ENCODE data around the gene CD93. TPM values are rescaled to one million over a fixed set of nuclear protein-coding genes. Genes with fewer than 3 reads are reported as not detected.

CD93 gene
- polyA plus RNA-seq, 1 donor from 2014 or later: not detected

DNA sequence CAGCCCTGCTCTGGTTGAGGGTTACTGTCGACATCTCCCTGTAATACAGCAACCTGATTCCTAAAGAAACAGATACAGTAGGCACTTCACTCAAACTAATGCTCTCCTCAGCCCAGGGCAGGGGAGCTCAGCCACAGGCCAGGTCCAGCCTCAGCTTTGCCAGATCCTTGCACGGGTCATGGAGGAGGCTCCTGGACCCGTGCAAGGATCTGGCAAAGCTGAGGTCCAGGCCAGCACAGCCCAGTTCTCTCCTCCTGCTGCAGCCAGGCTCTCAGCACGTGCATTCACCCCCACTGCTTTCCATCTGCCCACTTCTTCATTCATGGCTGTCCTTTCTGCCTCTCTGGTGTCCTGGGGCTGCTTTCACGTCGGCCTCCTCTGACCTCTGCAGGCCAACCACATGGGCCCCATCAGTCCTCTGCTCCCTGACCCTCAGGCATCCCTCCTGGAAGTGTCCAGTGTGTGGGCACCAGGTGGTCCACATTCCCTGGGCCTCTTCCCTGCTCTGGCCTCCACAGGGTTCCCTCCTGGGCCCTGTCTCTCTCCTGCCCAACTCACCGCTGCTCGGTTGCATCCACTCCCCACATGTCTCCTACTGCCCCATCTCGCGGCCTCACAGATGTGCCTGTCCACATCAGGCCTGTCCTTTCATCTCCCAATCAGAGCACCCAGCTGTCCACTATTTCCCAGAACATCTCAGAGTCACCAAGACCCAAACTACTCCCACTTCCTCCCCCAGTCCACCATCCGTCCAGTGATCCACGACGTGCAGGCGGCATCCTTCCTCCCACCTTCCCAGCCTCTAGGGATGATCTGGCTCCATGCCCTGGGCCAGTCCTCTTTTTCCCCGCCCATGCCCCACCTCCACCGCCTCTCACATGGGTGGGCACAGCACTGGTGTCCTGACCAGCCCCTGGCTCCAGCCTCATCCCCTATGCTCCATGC lies 11.8 kb upstream of the CD93 start:
- H2AFZ ChIP-seq (ENCODE audit: low read depth, low read length): no peak overlapping the region
- no peaks in the 10 kb centered on the region for H4K20me1 ChIP-seq (ENCODE audit: insufficient read depth)
- H3K36me3 ChIP-seq (ENCODE audit: insufficient read depth, low read length): no peaks in the 10 kb centered on the region
- H3K9ac ChIP-seq (ENCODE audit: low read length): no peak overlapping the region
- H3F3A ChIP-seq (ENCODE audit: insufficient read depth, low read length, poor library complexity, severe bottlenecking): no peaks in the 10 kb centered on the region
- no peak overlapping the region for H3K4me3 ChIP-seq (ENCODE audit: low read length)
- TF ChIP-seq, protein P1, sequence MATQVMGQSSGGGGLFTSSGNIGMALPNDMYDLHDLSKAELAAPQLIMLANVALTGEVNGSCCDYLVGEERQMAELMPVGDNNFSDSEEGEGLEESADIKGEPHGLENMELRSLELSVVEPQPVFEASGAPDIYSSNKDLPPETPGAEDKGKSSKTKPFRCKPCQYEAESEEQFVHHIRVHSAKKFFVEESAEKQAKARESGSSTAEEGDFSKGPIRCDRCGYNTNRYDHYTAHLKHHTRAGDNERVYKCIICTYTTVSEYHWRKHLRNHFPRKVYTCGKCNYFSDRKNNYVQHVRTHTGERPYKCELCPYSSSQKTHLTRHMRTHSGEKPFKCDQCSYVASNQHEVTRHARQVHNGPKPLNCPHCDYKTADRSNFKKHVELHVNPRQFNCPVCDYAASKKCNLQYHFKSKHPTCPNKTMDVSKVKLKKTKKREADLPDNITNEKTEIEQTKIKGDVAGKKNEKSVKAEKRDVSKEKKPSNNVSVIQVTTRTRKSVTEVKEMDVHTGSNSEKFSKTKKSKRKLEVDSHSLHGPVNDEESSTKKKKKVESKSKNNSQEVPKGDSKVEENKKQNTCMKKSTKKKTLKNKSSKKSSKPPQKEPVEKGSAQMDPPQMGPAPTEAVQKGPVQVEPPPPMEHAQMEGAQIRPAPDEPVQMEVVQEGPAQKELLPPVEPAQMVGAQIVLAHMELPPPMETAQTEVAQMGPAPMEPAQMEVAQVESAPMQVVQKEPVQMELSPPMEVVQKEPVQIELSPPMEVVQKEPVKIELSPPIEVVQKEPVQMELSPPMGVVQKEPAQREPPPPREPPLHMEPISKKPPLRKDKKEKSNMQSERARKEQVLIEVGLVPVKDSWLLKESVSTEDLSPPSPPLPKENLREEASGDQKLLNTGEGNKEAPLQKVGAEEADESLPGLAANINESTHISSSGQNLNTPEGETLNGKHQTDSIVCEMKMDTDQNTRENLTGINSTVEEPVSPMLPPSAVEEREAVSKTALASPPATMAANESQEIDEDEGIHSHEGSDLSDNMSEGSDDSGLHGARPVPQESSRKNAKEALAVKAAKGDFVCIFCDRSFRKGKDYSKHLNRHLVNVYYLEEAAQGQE (IDR thresholded peaks at IDR 0.05; ENCODE audit: borderline replicate concordance): no peak
- TF ChIP-seq POLR2AphosphoS5 (IDR thresholded peaks at IDR 0.05) (no peak), MXI1 (conservative IDR thresholded peaks at IDR 0.05; ENCODE audit: poor library complexity, severe bottlenecking) (no peak), TAF1 (IDR thresholded peaks at IDR 0.05; ENCODE audit: low read depth) (no peak), EZH2 (IDR thresholded peaks at IDR 0.05; ENCODE audit: borderline replicate concordance, insufficient read depth, low read length, poor library complexity, severe bottlenecking) (no peak), EP300 (conservative IDR thresholded peaks at IDR 0.05; ENCODE audit: poor library complexity, severe bottlenecking) (no peak), RAD21 (conservative IDR thresholded peaks at IDR 0.05) (no peak), SMC3 (conservative IDR thresholded peaks at IDR 0.05; ENCODE audit: poor library complexity) (no peak)
- TF ChIP-seq, protein P2, sequence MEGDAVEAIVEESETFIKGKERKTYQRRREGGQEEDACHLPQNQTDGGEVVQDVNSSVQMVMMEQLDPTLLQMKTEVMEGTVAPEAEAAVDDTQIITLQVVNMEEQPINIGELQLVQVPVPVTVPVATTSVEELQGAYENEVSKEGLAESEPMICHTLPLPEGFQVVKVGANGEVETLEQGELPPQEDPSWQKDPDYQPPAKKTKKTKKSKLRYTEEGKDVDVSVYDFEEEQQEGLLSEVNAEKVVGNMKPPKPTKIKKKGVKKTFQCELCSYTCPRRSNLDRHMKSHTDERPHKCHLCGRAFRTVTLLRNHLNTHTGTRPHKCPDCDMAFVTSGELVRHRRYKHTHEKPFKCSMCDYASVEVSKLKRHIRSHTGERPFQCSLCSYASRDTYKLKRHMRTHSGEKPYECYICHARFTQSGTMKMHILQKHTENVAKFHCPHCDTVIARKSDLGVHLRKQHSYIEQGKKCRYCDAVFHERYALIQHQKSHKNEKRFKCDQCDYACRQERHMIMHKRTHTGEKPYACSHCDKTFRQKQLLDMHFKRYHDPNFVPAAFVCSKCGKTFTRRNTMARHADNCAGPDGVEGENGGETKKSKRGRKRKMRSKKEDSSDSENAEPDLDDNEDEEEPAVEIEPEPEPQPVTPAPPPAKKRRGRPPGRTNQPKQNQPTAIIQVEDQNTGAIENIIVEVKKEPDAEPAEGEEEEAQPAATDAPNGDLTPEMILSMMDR (IDR thresholded peaks at IDR 0.05; ENCODE audit: poor library complexity, severe bottlenecking): no peak
- no peak overlapping the region for H3K4me2 ChIP-seq (ENCODE audit: low read length)
- H3K79me2 ChIP-seq (replicated peaks; ENCODE audit: insufficient read depth, low read length): no peaks in the 10 kb centered on the region
- H3K9me2 ChIP-seq (ENCODE audit: insufficient read depth, low read length): no peaks in the 10 kb centered on the region
- H3K27me3 ChIP-seq (ENCODE audit: insufficient read depth, low read depth, low read length): no peaks in the 10 kb centered on the region
- H3K9me3 ChIP-seq (ENCODE audit: low read length): no peaks in the 10 kb centered on the region
- H3K27ac ChIP-seq (ENCODE audit: low read length): no peak overlapping the region

DNA sequence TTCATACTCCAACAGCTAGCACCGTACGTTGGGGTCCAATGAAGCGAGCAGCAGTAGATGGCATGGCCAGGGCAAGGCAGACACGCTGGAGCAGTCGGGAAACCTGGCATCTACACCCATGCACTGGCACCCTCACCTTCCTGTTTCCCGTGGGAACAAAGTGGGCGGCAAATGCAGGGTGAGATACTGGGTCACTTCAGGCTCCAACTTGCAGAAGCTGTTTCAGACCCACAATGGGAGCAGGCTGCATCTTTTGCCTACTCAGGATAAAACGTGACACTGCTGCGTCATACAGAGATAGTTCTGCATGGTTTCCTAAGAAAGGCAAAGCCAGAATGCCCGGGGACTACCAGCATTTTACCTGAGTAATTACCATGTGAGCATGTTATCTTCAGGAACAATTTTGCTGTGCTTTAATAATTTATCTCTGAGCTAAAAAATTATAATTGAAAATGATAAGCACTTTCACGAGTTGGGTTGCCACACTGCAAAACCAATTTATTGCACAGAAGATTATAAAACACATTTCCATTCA lies 10.9 kb upstream of the CD93 start:
- no peak overlapping the region for H3K4me2 ChIP-seq (ENCODE audit: low read length)
- no peaks in the 10 kb centered on the region for H4K20me1 ChIP-seq (ENCODE audit: insufficient read depth)
- no peaks in the 10 kb centered on the region for H3K27me3 ChIP-seq (ENCODE audit: insufficient read depth, low read depth, low read length)
- no peak for TF ChIP-seq TAF1 (IDR thresholded peaks at IDR 0.05; ENCODE audit: low read depth)
- TF ChIP-seq SMC3 (conservative IDR thresholded peaks at IDR 0.05; ENCODE audit: poor library complexity): no peak
- TF ChIP-seq, protein P1 (IDR thresholded peaks at IDR 0.05; ENCODE audit: borderline replicate concordance): no peak
- TF ChIP-seq POLR2AphosphoS5 (IDR thresholded peaks at IDR 0.05): no peak
- no peak for TF ChIP-seq EZH2 (IDR thresholded peaks at IDR 0.05; ENCODE audit: borderline replicate concordance, insufficient read depth, low read length, poor library complexity, severe bottlenecking)
- no peak for TF ChIP-seq MXI1 (conservative IDR thresholded peaks at IDR 0.05; ENCODE audit: poor library complexity, severe bottlenecking)
- TF ChIP-seq RAD21 (conservative IDR thresholded peaks at IDR 0.05): no peak
- TF ChIP-seq, protein P2 (IDR thresholded peaks at IDR 0.05; ENCODE audit: poor library complexity, severe bottlenecking): no peak
- TF ChIP-seq EP300 (conservative IDR thresholded peaks at IDR 0.05; ENCODE audit: poor library complexity, severe bottlenecking): no peak
- no peaks in the 10 kb centered on the region for H3F3A ChIP-seq (ENCODE audit: insufficient read depth, low read length, poor library complexity, severe bottlenecking)
- no peak overlapping the region for H3K4me3 ChIP-seq (ENCODE audit: low read length)
- H3K9me2 ChIP-seq (ENCODE audit: insufficient read depth, low read length): no peaks in the 10 kb centered on the region
- H2AFZ ChIP-seq (ENCODE audit: low read depth, low read length): no peak overlapping the region
- H3K27ac ChIP-seq (ENCODE audit: low read length): no peak overlapping the region
- no peaks in the 10 kb centered on the region for H3K79me2 ChIP-seq (replicated peaks; ENCODE audit: insufficient read depth, low read length)
- no peak overlapping the region for H3K9ac ChIP-seq (ENCODE audit: low read length)
- H3K9me3 ChIP-seq (ENCODE audit: low read length): no peaks in the 10 kb centered on the region
- H3K36me3 ChIP-seq (ENCODE audit: insufficient read depth, low read length): no peaks in the 10 kb centered on the region

Measured in neural cell (in vitro differentiated cells).